Activated T-cell treated with anti-CD3 and anti-CD28 coated beads for 24 hours (primary cell): ENCODE measurements around the gene SAXO2.
"Not testable (repeated sequence)": the region's sequence is repeated elsewhere in the genome, so short reads cannot be mapped to it uniquely, and the experiment has no call there.

ENCODE experiments used
- DNase-seq: peaks from one replicate; pipeline ENCODE4 v3.0.0-alpha.2; 2020; ENCODE audit warnings: low read depth

SAXO2 gene, protein sequence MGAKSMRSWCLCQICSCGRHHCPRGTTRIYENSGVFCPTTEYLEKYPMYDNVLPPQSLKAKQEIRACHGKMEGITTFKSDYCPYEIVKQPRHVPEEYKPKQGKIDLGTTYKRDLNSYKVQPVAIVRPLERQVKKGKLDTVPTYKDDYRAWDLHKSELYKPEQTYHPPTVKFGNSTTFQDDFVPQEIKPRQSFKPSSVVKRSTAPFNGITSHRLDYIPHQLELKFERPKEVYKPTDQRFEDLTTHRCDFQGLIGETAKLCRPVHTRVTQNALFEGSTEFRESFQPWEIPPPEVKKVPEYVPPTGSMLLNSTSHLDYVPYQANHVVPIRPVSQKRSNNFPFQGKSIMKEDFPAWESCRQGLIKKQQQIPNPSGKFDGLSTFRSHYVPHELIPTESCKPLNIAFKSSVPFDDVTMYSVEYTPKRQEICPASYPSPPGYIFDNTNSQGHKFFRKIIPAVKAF

DNA sequence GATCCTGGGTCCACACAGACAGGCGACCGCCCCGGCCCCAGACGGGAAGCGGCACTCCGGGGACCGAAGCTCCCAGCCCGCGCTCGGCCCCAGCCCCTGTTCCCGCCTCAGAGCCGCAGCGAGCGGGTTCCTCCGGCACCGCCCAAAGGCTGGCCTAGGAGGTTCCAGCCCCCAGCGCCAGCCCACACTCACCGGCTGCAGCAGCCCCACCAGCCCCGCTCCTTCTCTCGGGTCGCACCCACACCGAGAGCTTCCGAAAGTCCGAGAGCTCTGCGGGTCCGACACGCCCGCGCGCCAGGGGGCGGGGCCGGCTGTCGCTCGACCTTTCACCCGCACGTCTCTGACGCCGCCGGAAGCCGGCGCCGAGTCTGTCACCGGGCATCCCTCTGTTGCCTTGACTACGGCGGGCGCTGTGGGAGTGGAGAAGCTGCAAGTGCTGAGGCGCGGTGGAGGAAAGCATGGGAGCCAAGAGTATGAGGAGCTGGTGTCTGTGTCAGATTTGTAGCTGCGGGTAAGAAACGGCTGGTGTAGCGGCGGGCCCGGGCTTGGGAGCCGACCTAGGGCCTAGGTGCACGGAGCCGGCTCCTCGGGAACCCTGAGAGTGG, at the start of gene SAXO2, which contains the start of gene EFL1:
Gene SAXO2 (plus strand): TSS at position 397 of the 605 bp plus-strand sequence. CDS start 62 bp downstream, at position 459.
Gene EFL1 (minus strand): TSS at position 313 of the 605 bp plus-strand sequence. CDS start 956 bp downstream, outside the sequence.
- DNase-seq = peak; percentile 91

DNA sequence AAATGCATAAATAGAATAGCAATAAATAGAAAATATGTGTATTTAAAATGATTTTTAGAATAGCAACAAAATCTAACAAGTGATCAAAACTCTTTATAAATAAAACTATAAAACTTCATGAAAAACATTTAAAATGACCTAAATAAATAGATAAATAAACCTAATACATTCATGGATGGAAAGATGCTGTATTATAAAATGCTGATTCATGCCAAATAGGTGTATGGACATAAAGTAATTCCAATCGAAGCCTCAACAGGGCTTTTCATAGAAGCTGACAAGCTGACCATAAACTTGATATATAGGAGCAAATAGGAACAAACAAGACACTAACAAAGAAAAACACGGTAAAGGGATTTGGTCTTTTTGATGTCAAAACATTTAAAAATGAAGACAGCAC, 46.5 kb upstream of the SAXO2 start:
- DNase-seq = not testable (repeated sequence)

DNA sequence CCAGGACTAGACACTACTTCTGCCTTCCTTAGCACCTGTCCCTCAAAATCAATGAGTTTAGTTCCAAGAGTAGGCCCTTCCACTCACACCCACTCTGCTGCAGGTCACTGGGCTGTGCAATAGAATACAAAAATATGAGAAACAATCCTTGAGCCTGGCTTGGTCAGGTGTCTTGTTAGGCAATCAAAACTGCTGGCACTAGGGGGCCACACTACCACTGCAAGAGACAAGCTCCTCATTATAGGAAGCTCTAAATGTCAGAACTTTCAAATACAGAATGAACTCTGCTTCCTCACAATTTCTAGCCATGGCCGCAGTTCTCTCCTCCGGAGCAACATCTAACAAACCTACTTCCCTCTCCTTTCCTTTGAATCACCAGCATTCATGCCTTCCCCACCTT, 41.1 kb upstream of the SAXO2 start:
- DNase-seq = not testable (repeated sequence)

DNA sequence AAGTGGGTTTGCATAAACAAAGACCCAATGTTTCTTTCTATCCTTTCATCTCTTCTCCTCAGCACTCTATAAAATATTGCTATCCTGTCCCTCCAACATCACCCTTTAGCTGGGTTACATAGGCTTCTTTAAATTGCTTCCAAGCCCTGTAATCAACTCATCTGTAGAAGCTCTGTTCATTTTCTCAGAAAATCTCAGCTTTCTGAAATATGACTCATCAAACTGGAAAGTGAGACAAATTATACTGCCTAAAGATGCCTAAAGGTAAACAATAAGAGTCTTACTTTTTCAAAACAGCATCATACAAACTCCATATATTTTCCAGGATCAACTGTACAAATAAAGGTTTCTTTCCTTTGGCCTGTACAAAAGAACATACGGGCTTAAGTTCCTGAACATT, 33.9 kb upstream of the SAXO2 start:
- DNase-seq = no peak

DNA sequence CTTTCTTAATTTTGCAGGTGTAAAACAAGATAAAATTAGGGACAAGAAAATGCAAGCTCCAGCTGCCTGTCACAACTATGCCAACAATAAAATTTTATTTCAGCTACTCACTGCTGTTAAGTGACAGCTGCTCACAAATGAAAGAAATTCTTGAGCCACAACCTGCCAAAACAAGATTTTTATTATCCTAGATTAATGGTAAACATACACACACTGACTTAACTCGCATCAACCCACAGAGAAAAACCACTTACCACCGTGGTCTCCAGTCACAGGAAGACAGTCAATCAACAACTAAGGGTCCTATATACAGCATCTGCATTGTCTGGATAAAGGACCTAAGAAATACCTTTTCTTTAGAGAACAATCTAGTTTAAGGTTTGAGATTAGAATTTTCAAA, 31.4 kb upstream of the SAXO2 start:
- DNase-seq = no peak

DNA sequence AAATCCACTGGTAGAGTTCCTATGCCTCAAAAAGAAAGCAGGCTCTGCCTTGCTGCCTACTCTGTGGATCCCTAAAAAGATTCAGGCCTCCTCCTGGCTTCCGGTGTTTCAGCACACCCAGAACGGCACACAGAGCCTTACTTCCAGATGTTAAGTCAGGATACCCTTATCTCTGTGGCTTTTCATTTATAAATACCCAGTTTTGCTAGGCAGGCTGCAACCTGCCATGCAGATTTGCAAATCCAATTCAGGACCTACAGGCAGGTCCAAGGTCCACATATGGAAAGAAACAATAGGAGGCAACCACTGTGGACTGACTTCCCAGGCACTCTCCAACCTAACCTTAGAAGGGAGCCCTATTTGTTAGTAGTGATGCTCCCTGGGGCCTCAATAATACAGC, 30.8 kb upstream of the SAXO2 start:
- no peak for DNase-seq

DNA sequence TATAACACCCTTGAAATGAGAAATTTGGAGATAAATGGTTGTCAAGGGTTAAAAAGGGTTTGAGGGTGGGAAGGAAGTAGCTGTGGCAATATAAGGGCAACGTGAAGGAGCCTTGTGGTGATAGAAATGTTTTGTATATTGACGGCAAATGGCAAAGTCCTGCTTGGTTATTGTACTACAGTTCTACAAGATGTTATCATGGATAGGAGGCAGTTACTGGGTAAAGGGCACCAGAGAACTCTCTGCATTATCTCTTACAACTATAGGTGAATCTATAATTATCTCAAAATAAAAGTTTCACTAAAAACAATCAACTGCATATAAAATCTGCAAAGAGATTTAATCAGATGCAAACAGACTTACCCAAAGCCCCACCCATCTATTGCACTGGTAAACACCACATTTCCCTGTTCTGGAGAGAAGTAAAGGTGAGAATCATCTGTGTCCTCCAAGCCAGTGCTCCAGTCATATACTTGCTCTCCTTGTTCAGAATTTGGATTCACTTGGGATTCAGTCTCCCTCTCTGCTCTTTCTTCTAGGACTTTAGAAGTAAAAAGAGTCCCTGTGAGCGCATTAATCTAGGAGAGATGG, 24.6 kb upstream of the SAXO2 start:
- not testable (repeated sequence) for DNase-seq

DNA sequence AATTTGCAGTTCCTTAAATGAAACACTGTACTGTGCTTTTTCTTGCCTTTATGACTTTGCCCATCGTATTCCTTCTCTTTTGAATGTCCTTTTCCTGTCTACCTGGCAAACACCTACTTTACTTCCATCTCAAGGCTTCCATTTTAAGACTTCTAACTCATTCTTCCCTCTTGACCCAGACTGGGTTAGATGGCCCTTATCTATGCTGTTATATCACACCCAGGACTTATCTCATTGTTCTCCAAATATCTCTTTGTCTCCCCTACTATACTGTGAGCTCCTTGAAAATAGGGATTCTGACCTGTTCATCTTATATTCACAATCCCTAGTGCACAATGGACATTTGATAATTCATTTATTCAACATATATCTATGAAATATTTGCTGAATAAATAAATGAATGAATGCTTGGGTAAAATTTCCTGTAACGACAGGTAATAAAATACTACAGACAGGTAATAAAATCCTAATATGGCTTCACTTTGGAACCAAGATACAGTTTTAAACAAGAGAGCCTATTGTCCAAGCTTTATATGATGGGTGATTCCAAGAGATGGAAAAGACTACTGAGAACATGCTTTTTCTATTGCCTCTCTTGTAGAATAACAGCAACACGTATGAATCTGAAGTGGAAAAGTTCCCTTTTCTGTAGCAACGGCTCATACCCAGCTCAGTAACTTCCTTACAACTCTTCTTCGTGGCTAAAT, 22.8 kb upstream of the SAXO2 start:
- DNase-seq = no peak

DNA sequence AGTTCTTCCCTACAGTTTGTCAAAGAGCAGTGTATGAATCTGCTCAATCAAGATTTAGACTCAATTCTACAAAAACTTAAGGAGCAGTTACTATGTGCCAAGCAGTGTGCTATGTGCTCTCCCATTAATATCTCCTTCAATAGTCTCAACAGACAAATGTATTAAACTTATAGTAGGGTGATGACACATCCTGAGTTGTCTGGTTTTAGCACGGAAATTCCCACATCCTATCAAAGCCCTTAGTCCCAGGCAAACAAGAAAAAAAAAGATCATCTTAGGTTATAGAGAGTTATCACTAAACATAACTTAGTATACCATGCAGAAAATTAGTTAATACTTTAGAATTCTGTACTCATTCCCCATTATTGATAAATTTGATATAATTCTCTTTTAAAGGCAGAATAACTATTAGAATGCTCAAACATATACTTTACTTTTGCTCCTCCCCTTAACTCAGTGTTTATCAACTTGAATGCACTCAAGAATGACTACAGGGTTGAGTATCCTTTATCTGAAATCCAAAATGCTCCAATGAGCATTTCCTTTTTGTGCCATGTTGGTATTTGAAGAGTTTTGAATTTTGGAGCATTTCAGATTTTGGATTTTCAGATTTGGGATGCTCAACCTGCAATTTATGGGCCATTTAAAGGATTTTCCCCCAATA, 20.6 kb upstream of the SAXO2 start:
- not testable (repeated sequence) for DNase-seq

DNA sequence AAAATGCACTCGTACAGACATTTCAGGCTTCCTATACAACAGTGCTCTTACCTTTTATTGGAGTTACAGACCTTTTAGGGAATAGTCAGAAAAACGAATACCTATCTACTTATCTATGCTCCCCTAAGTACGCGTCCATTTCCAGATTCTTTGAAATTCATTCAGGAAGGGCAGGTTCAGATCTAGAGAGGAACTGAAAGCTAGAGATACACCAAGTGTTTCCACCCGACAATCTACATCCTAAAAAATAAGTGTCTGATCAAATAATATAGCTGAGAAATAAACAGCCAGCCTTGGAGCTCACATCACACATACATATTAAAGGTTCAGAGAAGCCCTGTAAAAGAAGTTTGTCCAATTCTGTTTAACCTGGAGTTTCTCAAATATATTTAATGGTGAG, 19.0 kb upstream of the SAXO2 start:
- not testable (repeated sequence) for DNase-seq

DNA sequence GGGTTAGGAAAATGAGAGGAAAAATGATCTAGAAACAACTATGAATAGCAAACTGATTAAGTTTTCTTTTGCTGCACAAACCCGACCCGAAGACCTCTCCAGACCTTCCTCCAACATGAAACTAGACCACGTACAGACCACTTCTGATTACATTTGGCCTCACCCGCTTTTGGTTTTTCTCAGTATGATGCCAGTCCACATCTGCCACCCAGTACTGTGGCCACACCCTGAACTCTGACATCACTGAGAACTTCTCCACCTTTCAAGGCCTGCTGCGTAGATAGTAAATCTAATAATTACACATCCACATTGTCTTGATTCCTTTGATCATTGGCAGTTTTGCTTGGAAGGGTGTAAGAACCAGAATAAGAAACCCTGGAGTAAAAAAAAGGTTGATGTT, 16.7 kb upstream of the SAXO2 start:
- DNase-seq = not testable (repeated sequence)

DNA sequence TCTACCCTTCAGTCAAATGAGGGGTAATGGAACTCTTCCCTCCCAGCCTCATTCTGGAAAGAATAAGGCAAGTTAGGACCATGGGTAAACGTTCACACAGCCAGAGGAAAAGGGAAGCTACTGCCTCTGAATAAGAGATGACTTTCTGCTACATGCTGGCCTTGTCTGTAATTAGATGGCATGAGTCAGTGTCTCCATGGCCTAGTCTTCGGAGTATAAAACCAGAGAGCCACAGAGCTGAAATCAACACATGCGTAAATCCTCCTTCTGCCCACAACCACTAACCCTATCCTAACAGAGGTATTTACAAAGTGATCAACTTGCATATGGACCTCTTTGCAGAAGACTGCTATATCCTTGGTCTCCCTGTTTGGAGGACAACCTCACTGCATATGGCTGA, 14.4 kb upstream of the SAXO2 start:
- not testable (repeated sequence) for DNase-seq

DNA sequence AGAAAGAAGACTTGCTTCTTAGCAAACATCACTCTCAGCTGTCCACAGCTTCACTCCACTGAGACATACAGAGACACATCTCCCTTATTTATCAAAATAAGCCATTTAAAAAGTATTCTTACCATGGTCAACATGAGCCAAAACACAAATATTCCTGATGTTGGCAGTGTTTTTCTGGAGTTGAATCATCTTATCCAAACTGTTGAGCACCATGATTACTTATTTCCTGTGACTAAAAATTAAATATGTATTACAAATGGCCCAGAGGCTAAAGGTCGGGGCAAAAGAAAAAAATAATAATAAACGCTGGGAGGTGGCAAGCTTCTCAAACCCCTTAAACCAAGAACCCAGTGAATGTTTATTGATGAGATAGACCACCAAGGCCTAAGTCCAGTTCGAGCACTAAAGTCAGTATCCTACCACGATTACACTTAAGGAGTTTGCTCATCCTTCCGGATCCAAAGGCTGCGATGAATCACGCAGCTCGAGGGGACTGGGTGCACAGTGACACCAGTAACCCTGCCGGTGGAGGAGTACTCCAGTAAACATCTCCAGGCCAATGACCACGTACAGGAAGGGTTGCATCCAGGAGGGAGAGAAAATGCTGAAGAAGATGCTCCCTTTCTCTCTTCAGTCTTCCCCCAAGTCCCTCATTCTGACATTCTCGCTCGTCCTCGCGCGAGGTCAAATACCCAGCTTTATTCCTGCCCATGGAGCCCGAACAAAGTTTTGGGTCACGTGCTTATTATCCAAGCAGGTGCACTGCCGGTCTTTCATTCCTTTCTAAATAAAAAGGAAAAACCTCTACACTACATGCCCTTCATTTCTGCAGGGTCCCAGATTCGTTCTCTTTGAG, 824 bp upstream of the SAXO2 start:
- peak; percentile 35 for DNase-seq

DNA sequence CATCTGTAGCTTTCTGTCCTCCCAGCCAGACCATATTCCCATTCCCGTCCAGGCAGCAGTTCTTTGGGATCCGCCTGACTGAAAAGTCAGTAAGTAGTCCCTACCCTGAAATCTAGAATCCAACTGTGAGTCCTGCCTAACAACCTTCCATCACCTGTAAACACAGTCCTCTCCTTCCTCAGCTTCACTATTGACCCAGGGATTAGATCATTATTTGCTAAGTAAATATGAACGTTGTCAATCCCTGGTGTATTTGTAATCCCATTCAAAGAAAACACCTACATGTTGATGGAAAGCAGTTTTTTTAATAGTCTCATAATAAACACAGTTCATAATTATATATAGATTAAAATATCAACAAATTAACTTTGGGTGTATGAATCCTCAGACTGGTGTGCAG, 732 bp downstream of the SAXO2 start:
- no peak for DNase-seq

DNA sequence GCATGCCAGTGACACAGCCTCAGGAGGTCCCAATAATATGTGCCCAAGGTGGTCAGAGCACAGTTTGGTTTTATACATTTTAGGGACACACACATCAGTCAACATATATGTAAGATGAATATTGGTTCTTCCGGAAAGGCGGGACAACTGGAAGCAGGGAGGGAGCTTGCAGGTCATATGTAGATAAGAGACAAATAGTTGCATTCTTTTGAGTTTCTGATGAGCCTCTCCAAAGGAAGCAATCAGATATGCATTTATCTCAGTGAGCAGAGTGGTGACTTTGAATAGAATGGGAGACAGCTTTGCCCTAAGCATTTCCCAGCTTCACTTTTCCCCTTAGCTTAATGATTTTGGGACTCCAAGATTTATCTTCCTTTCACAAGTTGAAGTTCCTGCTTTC, 4.5 kb downstream of the SAXO2 start:
- DNase-seq = not testable (repeated sequence)

DNA sequence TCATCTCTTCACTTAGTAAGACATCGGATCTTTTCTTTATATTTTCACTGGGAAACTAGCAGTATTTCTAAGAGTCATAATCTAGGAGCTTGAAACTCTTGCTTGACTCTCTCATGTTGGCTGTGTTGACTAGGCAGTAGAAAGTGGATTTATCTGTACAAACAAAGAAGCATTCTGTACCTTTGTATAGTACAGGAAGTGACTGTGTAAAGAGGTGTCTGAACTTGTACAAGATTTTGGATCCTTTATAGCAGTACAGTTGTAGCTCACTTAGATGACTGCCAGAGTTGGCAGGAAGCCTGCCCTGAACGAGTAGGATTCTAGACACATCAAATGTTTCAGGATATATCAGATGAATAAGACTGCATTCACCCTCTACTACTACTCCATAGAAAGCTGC, 5.8 kb downstream of the SAXO2 start:
- not testable (repeated sequence) for DNase-seq

DNA sequence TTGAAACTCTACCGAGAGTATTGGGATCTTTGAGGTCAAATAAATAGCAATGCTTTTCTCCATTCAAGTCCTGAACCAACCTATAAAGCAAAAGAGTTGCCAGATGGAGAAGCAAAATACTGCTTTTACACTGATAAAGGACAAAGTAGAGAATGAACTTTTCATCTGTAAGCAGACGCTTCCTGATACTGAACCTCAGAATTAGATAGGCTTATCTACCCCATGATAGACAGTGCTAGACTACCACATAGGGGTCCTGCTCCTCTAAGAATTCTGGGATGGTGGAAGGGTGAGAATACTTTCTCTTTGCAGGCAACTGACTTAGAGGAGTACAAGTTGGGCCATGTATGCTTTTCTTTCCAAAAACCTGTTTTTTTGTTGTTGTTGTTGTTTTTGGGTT, 9.5 kb downstream of the SAXO2 start:
- DNase-seq = no peak

DNA sequence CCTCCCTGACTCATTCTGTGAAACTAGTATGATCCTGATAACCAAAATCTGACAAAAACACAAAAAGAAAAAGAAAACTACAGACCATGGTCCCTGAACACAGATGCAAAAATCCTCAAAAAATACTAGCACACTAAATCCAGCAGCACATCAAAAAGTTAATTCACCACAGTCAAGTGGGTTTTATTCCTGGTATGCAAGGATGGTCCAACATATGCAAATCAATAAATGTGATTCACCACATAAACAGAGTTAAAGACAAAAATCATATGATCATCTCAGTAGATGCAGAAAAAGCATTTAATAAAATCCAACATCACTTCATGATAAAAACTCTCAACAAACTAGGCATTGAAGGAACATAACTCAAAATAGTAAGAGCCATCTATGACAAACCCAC, 12.8 kb downstream of the SAXO2 start:
- DNase-seq = no peak

DNA sequence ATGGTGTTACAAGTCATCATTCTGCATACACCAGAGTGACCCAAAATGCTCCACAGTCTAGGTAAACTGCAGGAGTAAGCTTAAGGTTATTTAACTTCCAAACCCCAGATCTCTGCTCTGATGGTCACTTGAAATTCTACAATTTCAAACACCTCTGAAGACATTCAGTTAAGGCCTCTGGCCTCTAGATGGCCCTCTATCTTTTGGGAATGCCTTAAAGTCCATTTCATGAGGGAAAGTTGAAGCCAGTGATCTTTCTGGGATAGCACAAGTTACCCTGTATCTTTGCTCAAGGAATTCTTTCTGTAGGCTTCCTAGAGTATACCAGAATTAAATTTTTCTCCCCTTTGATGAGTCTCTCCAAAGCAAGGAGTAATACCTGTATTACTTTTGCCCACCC, 18.7 kb downstream of the SAXO2 start:
- DNase-seq = not testable (repeated sequence)

DNA sequence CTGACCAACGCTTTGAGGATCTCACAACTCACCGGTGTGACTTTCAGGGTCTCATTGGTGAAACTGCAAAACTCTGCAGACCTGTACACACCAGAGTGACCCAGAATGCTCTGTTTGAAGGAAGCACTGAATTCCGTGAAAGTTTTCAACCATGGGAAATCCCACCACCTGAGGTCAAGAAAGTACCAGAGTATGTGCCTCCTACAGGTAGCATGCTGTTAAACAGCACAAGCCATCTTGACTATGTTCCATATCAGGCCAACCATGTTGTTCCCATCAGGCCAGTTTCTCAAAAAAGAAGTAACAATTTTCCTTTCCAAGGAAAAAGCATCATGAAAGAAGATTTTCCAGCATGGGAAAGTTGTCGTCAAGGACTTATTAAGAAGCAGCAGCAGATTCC, 19.8 kb downstream of the SAXO2 start:
- not testable (repeated sequence) for DNase-seq

DNA sequence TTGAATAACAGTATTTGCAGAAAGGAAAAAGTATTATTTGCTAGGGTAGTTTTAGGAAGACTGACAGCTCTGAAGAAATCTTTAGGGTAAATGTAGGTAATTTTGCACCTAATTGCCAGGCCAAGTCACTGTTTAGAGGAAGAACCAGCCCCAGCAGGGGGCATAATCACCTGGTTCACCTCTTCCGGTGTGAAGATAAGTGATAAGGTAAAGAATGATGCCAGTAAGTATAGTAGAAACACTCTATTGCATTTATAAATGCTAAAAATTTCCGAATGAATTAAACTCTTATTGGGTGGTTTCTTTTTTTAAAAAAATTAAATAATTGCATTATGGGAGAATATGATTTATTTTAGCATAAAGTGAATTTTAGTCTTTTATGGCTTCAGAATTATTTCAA, 21.8 kb downstream of the SAXO2 start:
- DNase-seq = not testable (repeated sequence)
